GM12865 (cell line): ENCODE data around the gene CLASP1.

Experiments used
- DNase-seq: peaks from one replicate; pipeline ENCODE4 v3.0.0; 2010; ENCODE audit warnings: low read depth
- H3K4me3 ChIP-seq: 2 replicates; pipeline ENCODE4 v1.5.1; 2011; ENCODE audit warnings: mild to moderate bottlenecking, low read depth, low read length, control low read depth
- CTCF ChIP-seq: IDR thresholded peaks from 2 replicates; pipeline ENCODE4 v1.5.1; 2011; ENCODE audit warnings: low read length, control low read depth, low read depth, inconsistent platforms; ENCODE audit not compliant: insufficient read depth; ENCODE audit errors: missing control alignments

CLASP1 gene

GRCh38 chr2:121297217-121297830 lies 351.9 kb downstream of the CLASP1 start:
- TF ChIP-seq CTCF, result peak; percentile 63
- H3K4me3 ChIP-seq, result no peak overlapping the region
- peak; percentile 17 for DNase-seq

GRCh38 chr2:121295911-121296650 lies 353.2 kb downstream of the CLASP1 start:
- no peak for TF ChIP-seq CTCF
- no peak overlapping the region for H3K4me3 ChIP-seq
- no peak for DNase-seq

GRCh38 chr2:121294881-121295840 lies 354.1 kb downstream of the CLASP1 start:
- no peak overlapping the region for H3K4me3 ChIP-seq

GRCh38 chr2:121293450-121294325 lies 355.6 kb downstream of the CLASP1 start:
- no peak overlapping the region for H3K4me3 ChIP-seq
- TF ChIP-seq CTCF, result no peak
- DNase-seq, result no peak

More at GRCh38 chr2:121294881-121295840, 354.1 kb downstream of the CLASP1 start:
- no peak for DNase-seq
- no peak for TF ChIP-seq CTCF

GRCh38 chr2:121291251-121291580 lies 358.0 kb downstream of the CLASP1 start:
- no peak for DNase-seq
- no peak for TF ChIP-seq CTCF

GRCh38 chr2:121289271-121289670 lies 360.0 kb downstream of the CLASP1 start:
- no peak for DNase-seq
- TF ChIP-seq CTCF, result no peak
- no peak overlapping the region for H3K4me3 ChIP-seq

More at GRCh38 chr2:121291251-121291580, 358.0 kb downstream of the CLASP1 start:
- H3K4me3 ChIP-seq, result no peak overlapping the region
